Stimulated activated naive CD8-positive, alpha-beta T cell treated with anti-CD3 and anti-CD28 coated beads, Interleukin-15, amount 100 ng/mL, for 72 hours (primary cell): ENCODE measurements around the gene STPG4.

Experiments used
- ATAC-seq: fragments of 150-1000 bp; cut with Tn5 transposase; 2 replicates; pipeline ENCODE4 v1.10.0; 2021; ENCODE audit warnings: mild to moderate bottlenecking, moderate library complexity
- DNase-seq, 2 donors: peaks; one replicate each; pipeline ENCODE4 v3.0.0; 2021 to 2022
- H3K27ac Mint-ChIP-seq, 2 donors: one replicate each; pipeline ENCODE4 v1.8.0; 2022; ENCODE audit warnings: mild to moderate bottlenecking in 2 of 2, mixed read lengths in 2 of 2, moderate library complexity in 2 of 2
- H3K27me3 Mint-ChIP-seq: one replicate; pipeline ENCODE4 v1.8.0; 2022; ENCODE audit warnings: mixed read lengths
- H3K4me1 Mint-ChIP-seq: one replicate; pipeline ENCODE4 v1.8.0; 2022; ENCODE audit warnings: mild to moderate bottlenecking, mixed read lengths
- H3K4me3 Mint-ChIP-seq, 2 donors: one replicate each; pipeline ENCODE4 v1.8.0; 2022; ENCODE audit warnings: mild to moderate bottlenecking in 2 of 2, mixed read lengths in 2 of 2, moderate library complexity in 1 of 2
- H3K9me3 Mint-ChIP-seq, 2 donors: one replicate each; pipeline ENCODE4 v1.8.0; 2022; ENCODE audit warnings: mixed read lengths in 2 of 2

The STPG4 gene

GRCh38 chr2:47065771-47066380, 89.2 kb downstream of the STPG4 start:
- DNase-seq (no peak), ATAC-seq (no peak)
- peak overlapping the region in 1 of 2 donors; percentile 83 for H3K27ac Mint-ChIP-seq
- H3K9me3 Mint-ChIP-seq, result no peaks in the 10 kb centered on the region
- H3K4me3 Mint-ChIP-seq, result no peak overlapping the region
- no peaks in the 10 kb centered on the region for H3K27me3 Mint-ChIP-seq
- peaks cover 45% of the 10 kb centered on the region for H3K4me1 Mint-ChIP-seq

- no peaks in the 10 kb centered on the region for H3K9me3 Mint-ChIP-seq
- H3K4me1 Mint-ChIP-seq, result peaks cover 39% of the 10 kb centered on the region
- no peak overlapping the region for H3K27ac Mint-ChIP-seq
- no peak for ATAC-seq
- H3K27me3 Mint-ChIP-seq, result no peaks in the 10 kb centered on the region
- H3K4me3 Mint-ChIP-seq, result no peak overlapping the region
- no peak for DNase-seq
Observed at GRCh38 chr2:47065343-47065742, 89.8 kb downstream of the STPG4 start.

- Mint-ChIP-seq H3K27ac (no peak overlapping the region), H3K4me1 (peaks cover 28% of the 10 kb centered on the region), H3K9me3 (no peaks in the 10 kb centered on the region), H3K27me3 (no peaks in the 10 kb centered on the region), H3K4me3 (no peak overlapping the region)
- DNase-seq (no peak), ATAC-seq (no peak)
Observed at GRCh38 chr2:47064106-47064505, 91.0 kb downstream of the STPG4 start.

- DNase-seq (no peak), ATAC-seq (no peak)
- peak overlapping the region in 1 of 2 donors; percentile 12 for H3K27ac Mint-ChIP-seq
- no peak overlapping the region for H3K4me3 Mint-ChIP-seq
- H3K4me1 Mint-ChIP-seq, result peaks cover 22% of the 10 kb centered on the region
- no peaks in the 10 kb centered on the region for H3K9me3 Mint-ChIP-seq
- H3K27me3 Mint-ChIP-seq, result no peaks in the 10 kb centered on the region
Observed at GRCh38 chr2:47063538-47063930, 91.6 kb downstream of the STPG4 start.

- H3K27ac Mint-ChIP-seq, result no peak overlapping the region
Observed at GRCh38 chr2:47062681-47063537, 92.2 kb downstream of the STPG4 start.

GRCh38 chr2:47061944-47062678, 93.0 kb downstream of the STPG4 start:
- Mint-ChIP-seq H3K9me3 (no peaks in the 10 kb centered on the region), H3K27me3 (no peaks in the 10 kb centered on the region), H3K4me3 (no peak overlapping the region), H3K27ac (no peak overlapping the region), H3K4me1 (peaks cover 20% of the 10 kb centered on the region)
- ATAC-seq, result no peak
- DNase-seq, result no peak

More at GRCh38 chr2:47062681-47063537, 92.2 kb downstream of the STPG4 start:
- ATAC-seq, result no peak
- Mint-ChIP-seq H3K4me3 (no peak overlapping the region), H3K27me3 (no peaks in the 10 kb centered on the region), H3K4me1 (peaks cover 20% of the 10 kb centered on the region), H3K9me3 (no peaks in the 10 kb centered on the region)
- DNase-seq, result no peak

- H3K4me3 Mint-ChIP-seq, result no peak overlapping the region
- H3K4me1 Mint-ChIP-seq, result peaks cover 29% of the 10 kb centered on the region
- no peaks in the 10 kb centered on the region for H3K9me3 Mint-ChIP-seq
- peak overlapping the region; percentile 86 to 92 for H3K27ac Mint-ChIP-seq
- H3K27me3 Mint-ChIP-seq, result no peaks in the 10 kb centered on the region
- ATAC-seq, result no peak
- no peak for DNase-seq
Observed at GRCh38 chr2:47060652-47061170, 94.4 kb downstream of the STPG4 start.

GRCh38 chr2:47058003-47058931, 96.8 kb downstream of the STPG4 start:
- peak overlapping the region; percentile 68 to 93 for H3K27ac Mint-ChIP-seq
- H3K4me1 Mint-ChIP-seq, result peaks cover 43% of the 10 kb centered on the region
- no peaks in the 10 kb centered on the region for H3K9me3 Mint-ChIP-seq
- no peaks in the 10 kb centered on the region for H3K27me3 Mint-ChIP-seq
- DNase-seq (no peak), ATAC-seq (no peak)
- H3K4me3 Mint-ChIP-seq, result no peak overlapping the region

- Mint-ChIP-seq H3K9me3 (no peaks in the 10 kb centered on the region), H3K4me3 (no peak overlapping the region), H3K4me1 (peaks cover 43% of the 10 kb centered on the region), H3K27ac (peak overlapping the region; percentile 68 to 93), H3K27me3 (no peaks in the 10 kb centered on the region)
- no peak for DNase-seq
- no peak for ATAC-seq
Observed at GRCh38 chr2:47057687-47058002, 97.5 kb downstream of the STPG4 start.

GRCh38 chr2:47056868-47057686, 98.0 kb downstream of the STPG4 start:
- ATAC-seq (peak; percentile 30), DNase-seq (no peak)
- H3K4me1 Mint-ChIP-seq, result peaks cover 43% of the 10 kb centered on the region
- H3K9me3 Mint-ChIP-seq, result no peaks in the 10 kb centered on the region
- H3K27me3 Mint-ChIP-seq, result no peaks in the 10 kb centered on the region
- H3K4me3 Mint-ChIP-seq, result peak overlapping the region in 1 of 2 donors; percentile 45
- H3K27ac Mint-ChIP-seq, result peak overlapping the region; percentile 46 to 78

GRCh38 chr2:47056374-47056773, 98.7 kb downstream of the STPG4 start:
- H3K27ac Mint-ChIP-seq, result peak overlapping the region; percentile 46 to 89

GRCh38 chr2:47054868-47055267, 100.2 kb downstream of the STPG4 start:
- H3K4me3 Mint-ChIP-seq, result no peak overlapping the region
- H3K27ac Mint-ChIP-seq, result no peak overlapping the region
- ATAC-seq (no peak), DNase-seq (no peak)
- H3K9me3 Mint-ChIP-seq, result no peaks in the 10 kb centered on the region
- H3K27me3 Mint-ChIP-seq, result no peaks in the 10 kb centered on the region
- H3K4me1 Mint-ChIP-seq, result peaks cover 43% of the 10 kb centered on the region

More at GRCh38 chr2:47056374-47056773, 98.7 kb downstream of the STPG4 start:
- no peak for DNase-seq
- H3K4me1 Mint-ChIP-seq, result peaks cover 43% of the 10 kb centered on the region
- peak overlapping the region in 1 of 2 donors; percentile 1 for H3K4me3 Mint-ChIP-seq
- H3K9me3 Mint-ChIP-seq, result no peaks in the 10 kb centered on the region
- no peak for ATAC-seq
- H3K27me3 Mint-ChIP-seq, result no peaks in the 10 kb centered on the region

GRCh38 chr2:47054036-47054555, 101.0 kb downstream of the STPG4 start:
- peaks cover 43% of the 10 kb centered on the region for H3K4me1 Mint-ChIP-seq
- H3K9me3 Mint-ChIP-seq, result no peaks in the 10 kb centered on the region
- no peak overlapping the region for H3K4me3 Mint-ChIP-seq
- ATAC-seq (no peak), DNase-seq (no peak)
- no peak overlapping the region for H3K27ac Mint-ChIP-seq
- H3K27me3 Mint-ChIP-seq, result no peaks in the 10 kb centered on the region

GRCh38 chr2:47052847-47053246, 102.3 kb downstream of the STPG4 start:
- Mint-ChIP-seq H3K4me1 (peaks cover 38% of the 10 kb centered on the region), H3K27ac (no peak overlapping the region), H3K9me3 (no peaks in the 10 kb centered on the region), H3K27me3 (no peaks in the 10 kb centered on the region), H3K4me3 (no peak overlapping the region)
- ATAC-seq (no peak), DNase-seq (no peak)
